ENCODE results near the gene TBX10.

DNA sequence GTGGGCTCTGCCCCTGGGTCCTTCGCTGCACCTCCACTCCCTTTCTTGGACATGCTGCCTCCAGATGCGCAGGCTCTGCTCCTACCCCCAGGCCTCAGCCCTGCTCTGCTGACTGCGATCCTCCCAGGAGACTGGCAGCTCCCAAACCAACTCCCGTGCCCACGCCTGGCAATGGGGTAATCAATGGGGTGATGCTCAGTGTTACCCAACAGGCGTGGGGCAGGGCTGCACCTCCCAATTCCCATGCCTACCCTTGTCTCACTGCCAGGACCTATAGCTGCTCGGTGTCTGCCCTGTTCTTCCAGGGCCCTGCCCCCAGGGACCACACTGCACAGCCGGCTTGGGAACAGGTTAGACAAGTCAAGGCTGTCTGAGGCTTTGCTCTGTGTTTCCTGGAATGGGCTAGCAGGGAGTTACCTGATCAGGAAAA lies 34.9 kb upstream of the TBX10 start, which contains the start of gene ALDH3B2:
- TF ChIP-seq, protein P1, sequence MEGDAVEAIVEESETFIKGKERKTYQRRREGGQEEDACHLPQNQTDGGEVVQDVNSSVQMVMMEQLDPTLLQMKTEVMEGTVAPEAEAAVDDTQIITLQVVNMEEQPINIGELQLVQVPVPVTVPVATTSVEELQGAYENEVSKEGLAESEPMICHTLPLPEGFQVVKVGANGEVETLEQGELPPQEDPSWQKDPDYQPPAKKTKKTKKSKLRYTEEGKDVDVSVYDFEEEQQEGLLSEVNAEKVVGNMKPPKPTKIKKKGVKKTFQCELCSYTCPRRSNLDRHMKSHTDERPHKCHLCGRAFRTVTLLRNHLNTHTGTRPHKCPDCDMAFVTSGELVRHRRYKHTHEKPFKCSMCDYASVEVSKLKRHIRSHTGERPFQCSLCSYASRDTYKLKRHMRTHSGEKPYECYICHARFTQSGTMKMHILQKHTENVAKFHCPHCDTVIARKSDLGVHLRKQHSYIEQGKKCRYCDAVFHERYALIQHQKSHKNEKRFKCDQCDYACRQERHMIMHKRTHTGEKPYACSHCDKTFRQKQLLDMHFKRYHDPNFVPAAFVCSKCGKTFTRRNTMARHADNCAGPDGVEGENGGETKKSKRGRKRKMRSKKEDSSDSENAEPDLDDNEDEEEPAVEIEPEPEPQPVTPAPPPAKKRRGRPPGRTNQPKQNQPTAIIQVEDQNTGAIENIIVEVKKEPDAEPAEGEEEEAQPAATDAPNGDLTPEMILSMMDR (conservative IDR thresholded peaks at IDR 0.05 in 1 of 2, IDR thresholded peaks at IDR 0.05 in 1 of 2; ENCODE audit: extremely low read depth in 1 of 2, insufficient read depth in 1 of 2, low read depth in 1 of 2, low read length in 2 of 2): no peak
- TF ChIP-seq EZH2 (IDR thresholded peaks at IDR 0.05; ENCODE audit: borderline replicate concordance, low read length): no peak
